Smooth muscle cell (in vitro differentiated cells): Measurements from ENCODE around the gene TMEM181. TPM values are rescaled to one million over a fixed set of nuclear protein-coding genes. Genes with fewer than 3 reads are reported as not detected.

ENCODE experiments used
- DNase-seq: peaks from one replicate; lab custom pipeline; 2025; ENCODE audit not compliant: unreplicated experiment; lab: John Stamatoyannopoulos, UW
- H2AFZ ChIP-seq: fragments of 200-600 bp; sonication (generic); 2 replicates; pipeline ENCODE4 v1.6.0; 2016; ENCODE audit warnings: antibody characterized with exemption, low read depth, mild to moderate bottlenecking
- H3F3A ChIP-seq: fragments of 200-600 bp; sonication (generic); 2 replicates; pipeline ENCODE4 v1.6.0; 2017; ENCODE audit warnings: antibody characterized with exemption, low read depth
- H3K27ac ChIP-seq: fragments of 200-600 bp; sonication (generic); 2 replicates; pipeline ENCODE4 v1.5.1; 2016; ENCODE audit warnings: low read depth, mild to moderate bottlenecking
- H3K27me3 ChIP-seq: fragments of 200-600 bp; sonication (generic); 2 replicates; pipeline ENCODE4 v1.6.1; 2016; ENCODE audit warnings: low read depth, mild to moderate bottlenecking
- H3K36me3 ChIP-seq: fragments of 200-600 bp; sonication (generic); 2 replicates; pipeline ENCODE4 v1.5.1; 2016; ENCODE audit warnings: low read depth
- H3K4me1 ChIP-seq: fragments of 200-600 bp; sonication (generic); 2 replicates; pipeline ENCODE4 v1.5.1; 2016; ENCODE audit warnings: low read depth
- H3K4me2 ChIP-seq: fragments of 200-600 bp; sonication (generic); 2 replicates; pipeline ENCODE4 v1.6.0; 2016; ENCODE audit warnings: mild to moderate bottlenecking
- H3K4me3 ChIP-seq: fragments of 200-600 bp; sonication (generic); 2 replicates; pipeline ENCODE4 v1.5.1; 2016; ENCODE audit warnings: mild to moderate bottlenecking
- H3K79me2 ChIP-seq: fragments of 200-600 bp; sonication (generic); 2 replicates; pipeline ENCODE4 v1.6.0; 2016; ENCODE audit warnings: low read depth, mild to moderate bottlenecking
- H3K9ac ChIP-seq: fragments of 200-600 bp; sonication (generic); 2 replicates; pipeline ENCODE4 v1.6.0; 2016; ENCODE audit warnings: low read depth
- H3K9me3 ChIP-seq: fragments of 200-600 bp; sonication (generic); replicated peaks from 2 replicates; pipeline ENCODE4 v1.5.1; 2016; ENCODE audit warnings: low read depth
- H4K20me1 ChIP-seq: fragments of 200-600 bp; sonication (generic); 2 replicates; pipeline ENCODE4 v1.6.0; 2016; ENCODE audit warnings: low read depth
- CTCF ChIP-seq: fragments of 200-600 bp; sonication (generic); IDR thresholded peaks from 2 replicates; pipeline ENCODE4 v1.5.1; 2017; ENCODE audit warnings: borderline replicate concordance, mild to moderate bottlenecking, antibody characterized with exemption; ENCODE audit not compliant: insufficient read depth, poor library complexity, severe bottlenecking
- WGBS: methylation state at CpG from one replicate; pipeline ENCODE4 v1.1.7; 2016; ENCODE audit warnings: low lambda C conversion rate; 5-methylcytosine and 5-hydroxymethylcytosine counted together
- polyA plus RNA-seq: library from polyadenylated mRNA; unstranded; fragments of >200 nt; fragmentation: Nextera tagmentation; extraction: Ambion mirVana; gene quantifications from 2 replicates; pipeline ENCODE4 v1.2.1, GENCODE V29; 2016
- total RNA-seq: library from RNA; depleted of rRNA; stranded (reverse); fragments of >200 nt; gene quantifications from 2 replicates; pipeline ENCODE4 v1.2.3, GENCODE V29; 2014

The TMEM181 gene
- total and polyA plus RNA-seq, 2 experiments from 2014 or later: 15.3 to 29.0 TPM

GRCh38 chr6:158545043-158545966 is 14.6 kb upstream of the TMEM181 start:
- no peaks in the 10 kb centered on the region for H3K79me2 ChIP-seq
- no peak overlapping the region for H3K4me2 ChIP-seq
- no peak overlapping the region for H3K4me3 ChIP-seq
- H3K9me3 ChIP-seq: no peaks in the 10 kb centered on the region
- H3K4me1 ChIP-seq: no peaks in the 10 kb centered on the region
- no peak overlapping the region for H3K27ac ChIP-seq
- H3K27me3 ChIP-seq: no peaks in the 10 kb centered on the region
- H4K20me1 ChIP-seq: no peaks in the 10 kb centered on the region
- no peaks in the 10 kb centered on the region for H3F3A ChIP-seq
- TF ChIP-seq CTCF: no peak
- H3K36me3 ChIP-seq: no peaks in the 10 kb centered on the region
- H3K9ac ChIP-seq: no peak overlapping the region
- 85% methylated on average over 30 of the region's 30 CpGs for WGBS
- H2AFZ ChIP-seq: no peak overlapping the region
- DNase-seq: no peak

GRCh38 chr6:158548418-158549161 is 11.3 kb upstream of the TMEM181 start:
- no peaks in the 10 kb centered on the region for H3K4me1 ChIP-seq
- H3K9ac ChIP-seq: no peak overlapping the region
- no peak overlapping the region for H2AFZ ChIP-seq
- DNase-seq: no peak
- H3K4me3 ChIP-seq: no peak overlapping the region
- no peak overlapping the region for H3K4me2 ChIP-seq
- H3K27ac ChIP-seq: no peak overlapping the region
- no peak for TF ChIP-seq CTCF
- H4K20me1 ChIP-seq: no peaks in the 10 kb centered on the region
- H3K9me3 ChIP-seq: no peaks in the 10 kb centered on the region
- WGBS: 92% methylated on average over 9 of the region's 9 CpGs
- no peaks in the 10 kb centered on the region for H3K27me3 ChIP-seq
- H3F3A ChIP-seq: no peaks in the 10 kb centered on the region
- H3K79me2 ChIP-seq: no peaks in the 10 kb centered on the region
- H3K36me3 ChIP-seq: no peaks in the 10 kb centered on the region

- H3K27ac ChIP-seq: no peak overlapping the region
- WGBS: 78% methylated on average over 6 of the region's 6 CpGs
- no peak for TF ChIP-seq CTCF
- H3K9ac ChIP-seq: no peak overlapping the region
- H3K27me3 ChIP-seq: no peaks in the 10 kb centered on the region
- no peak overlapping the region for H2AFZ ChIP-seq
- no peaks in the 10 kb centered on the region for H3F3A ChIP-seq
- no peaks in the 10 kb centered on the region for H3K9me3 ChIP-seq
- no peak for DNase-seq
- H3K4me2 ChIP-seq: no peak overlapping the region
- H4K20me1 ChIP-seq: no peaks in the 10 kb centered on the region
- H3K4me1 ChIP-seq: no peaks in the 10 kb centered on the region
- H3K36me3 ChIP-seq: no peaks in the 10 kb centered on the region
- no peak overlapping the region for H3K4me3 ChIP-seq
- no peaks in the 10 kb centered on the region for H3K79me2 ChIP-seq
These were observed 7.7 kb upstream of the TMEM181 start for GRCh38 chr6:158552055-158552795.
